Measurements from ENCODE around the gene NELFB.
A peak's percentile ranks its signal among the peaks of the same experiment; 100 is the strongest.

NELFB gene

DNA sequence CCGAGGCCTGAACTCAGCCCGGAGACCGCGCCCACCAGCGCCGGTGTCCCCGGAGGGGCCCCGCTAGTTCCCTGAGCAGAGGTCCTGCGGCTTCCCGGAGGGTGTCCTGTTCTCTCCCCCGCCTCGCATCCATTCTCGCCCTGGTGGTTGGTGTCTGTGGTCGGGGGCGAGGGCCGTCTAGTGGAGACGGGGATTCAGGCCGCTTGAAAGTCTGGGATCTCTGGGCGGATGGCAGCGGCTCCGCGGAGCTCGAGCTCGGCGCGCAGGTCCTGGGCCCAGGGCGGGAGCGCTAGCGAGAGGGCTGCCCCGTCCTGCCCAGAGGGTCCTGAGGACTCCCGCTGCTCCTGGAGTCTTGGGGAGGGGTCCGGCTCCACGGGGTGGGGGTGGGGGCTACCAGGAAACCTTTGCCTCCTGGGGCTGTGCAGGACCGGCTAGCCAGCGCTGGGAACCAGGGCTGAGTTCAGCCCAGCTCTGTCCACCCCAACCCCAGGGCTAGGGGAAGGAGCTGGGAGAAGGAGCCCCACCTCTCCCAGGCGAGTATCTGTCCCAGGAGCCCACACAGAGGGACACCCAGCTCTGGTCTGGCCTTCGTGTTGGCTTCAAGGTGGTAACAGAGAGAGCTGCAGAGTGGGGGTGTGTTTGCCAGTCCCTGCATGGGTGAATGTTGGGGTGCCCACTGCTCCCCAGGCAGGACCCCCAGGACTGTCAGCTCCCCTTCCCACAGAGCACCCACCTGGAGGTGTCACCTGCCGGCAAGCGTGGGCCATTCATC, 26.4 kb downstream of the NELFB start:
- DNase-seq: no peak

DNA sequence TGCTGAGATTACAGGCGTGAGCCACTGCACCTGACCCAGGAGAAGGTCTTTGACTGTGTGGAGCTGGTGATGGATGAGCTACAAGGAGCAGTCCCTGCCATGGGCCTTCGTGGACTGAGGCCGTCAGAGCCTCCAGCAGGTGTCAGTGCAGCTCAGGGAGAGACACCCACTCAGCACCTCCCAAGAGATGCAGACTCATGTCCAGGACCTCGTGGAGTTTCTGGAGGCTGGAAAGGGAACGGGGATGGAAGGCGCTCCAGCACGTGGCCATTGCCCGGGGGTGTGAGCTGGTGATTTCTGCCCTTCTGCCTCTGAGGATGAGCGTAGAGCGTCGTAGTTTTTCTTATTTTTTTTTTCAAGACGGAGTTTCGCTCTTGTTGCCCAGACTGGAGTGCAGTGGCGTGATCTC, 31.9 kb downstream of the NELFB start:
- peak; percentile 45 for DNase-seq

DNA sequence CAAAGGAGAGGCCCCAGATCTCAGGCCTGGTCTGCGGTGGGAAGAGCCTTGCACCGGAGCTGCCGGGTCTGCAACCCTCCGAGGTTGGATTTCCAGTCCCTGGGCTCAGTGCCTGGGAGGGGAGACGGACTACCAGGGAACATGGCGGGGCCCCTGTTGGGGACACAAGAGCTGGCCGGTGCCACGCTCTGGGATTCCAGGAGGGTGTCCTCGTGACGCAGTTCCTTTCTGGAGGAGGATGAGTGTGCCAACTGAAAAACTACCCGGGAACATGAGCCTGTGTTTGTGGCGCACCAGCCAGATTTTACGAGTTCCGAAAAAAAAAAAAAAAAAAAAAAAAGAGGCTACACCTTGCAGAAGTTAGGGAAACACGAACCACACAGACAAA, 38.0 kb downstream of the NELFB start:
- no peak for DNase-seq

DNA sequence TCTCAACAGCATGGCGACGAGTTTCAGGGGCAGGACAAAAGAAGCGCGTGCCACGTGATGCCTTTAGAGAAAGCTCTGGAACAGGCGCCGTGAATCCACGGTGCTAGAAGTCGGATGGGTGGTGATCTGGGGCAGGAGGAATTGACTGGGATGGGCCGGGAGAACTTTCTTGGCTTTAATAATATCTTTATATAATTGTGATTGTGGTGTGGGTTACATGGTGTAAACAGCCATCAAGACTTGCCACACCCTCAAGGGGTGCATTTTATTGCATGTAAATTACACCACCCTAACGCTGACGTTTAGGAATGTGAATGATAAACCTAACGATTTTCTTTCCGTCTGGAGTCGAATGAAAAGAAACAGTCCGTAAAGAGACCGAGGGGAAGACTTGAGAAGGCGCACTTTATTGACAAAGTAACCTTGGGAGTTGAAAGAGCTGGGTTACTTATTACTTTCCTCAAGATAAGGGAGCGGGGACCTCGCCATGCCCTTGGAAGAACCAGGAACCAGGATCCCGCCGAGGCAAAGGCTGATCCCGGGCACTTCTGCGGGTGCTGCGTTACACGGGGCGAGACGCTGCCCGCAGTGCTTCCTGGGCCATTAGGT, 38.5 kb downstream of the NELFB start:
- DNase-seq: no peak

DNA sequence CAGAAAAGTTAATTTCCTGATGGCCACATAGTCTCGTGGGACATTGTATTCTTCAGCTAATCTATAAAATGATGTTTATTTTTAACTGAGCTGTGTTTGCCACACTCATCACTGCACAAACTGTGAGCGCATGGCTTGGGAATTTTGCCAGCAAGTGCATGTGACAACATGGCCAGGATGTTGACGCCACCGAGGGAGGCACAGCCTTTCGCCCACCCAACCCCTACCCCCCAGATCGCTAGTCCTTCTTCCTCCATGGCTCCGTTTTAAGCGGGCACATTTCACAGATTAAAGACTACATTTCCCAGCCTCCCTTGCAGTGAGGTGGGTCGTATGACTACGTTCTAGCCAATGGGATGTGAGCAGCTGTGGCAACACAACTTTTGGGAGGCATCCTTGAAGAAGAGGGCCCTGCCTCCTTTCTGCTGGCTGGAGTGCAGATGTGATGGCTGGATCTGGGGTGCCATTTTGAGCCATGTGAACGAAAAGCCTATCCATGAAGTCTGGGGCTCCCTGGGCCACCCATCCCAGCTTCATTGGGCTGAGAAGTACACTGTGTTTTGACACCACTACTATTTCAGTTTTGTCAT, 39.1 kb downstream of the NELFB start:
- DNase-seq: no peak

DNA sequence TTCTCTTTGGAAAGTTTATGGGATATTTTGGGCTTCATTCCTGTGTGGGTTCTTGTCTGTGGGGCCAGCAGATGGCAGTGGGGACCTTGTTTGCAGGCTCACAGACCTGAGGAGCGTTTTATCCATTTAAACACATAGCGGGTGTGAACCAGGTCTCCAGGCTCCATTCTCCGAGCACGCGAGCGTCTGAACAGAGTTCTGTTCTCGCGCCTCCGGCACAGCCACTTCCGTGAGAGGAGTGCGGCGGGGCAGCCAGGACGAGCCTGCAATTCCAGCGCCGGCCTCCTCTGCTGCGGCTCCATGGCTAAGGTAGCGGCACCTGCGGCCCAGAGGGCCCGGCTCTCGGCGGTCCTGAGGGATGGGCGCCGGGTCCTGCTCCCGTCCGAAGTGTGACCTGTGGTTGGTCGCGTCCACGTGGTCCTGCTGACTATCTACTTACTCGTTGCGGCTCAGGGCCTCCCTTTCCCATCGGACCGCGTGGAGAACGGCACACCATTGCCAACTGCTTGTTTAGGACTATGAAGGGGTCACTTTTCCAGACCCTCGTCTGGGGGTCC, 39.6 kb downstream of the NELFB start:
- peak; percentile 26 for DNase-seq

DNA sequence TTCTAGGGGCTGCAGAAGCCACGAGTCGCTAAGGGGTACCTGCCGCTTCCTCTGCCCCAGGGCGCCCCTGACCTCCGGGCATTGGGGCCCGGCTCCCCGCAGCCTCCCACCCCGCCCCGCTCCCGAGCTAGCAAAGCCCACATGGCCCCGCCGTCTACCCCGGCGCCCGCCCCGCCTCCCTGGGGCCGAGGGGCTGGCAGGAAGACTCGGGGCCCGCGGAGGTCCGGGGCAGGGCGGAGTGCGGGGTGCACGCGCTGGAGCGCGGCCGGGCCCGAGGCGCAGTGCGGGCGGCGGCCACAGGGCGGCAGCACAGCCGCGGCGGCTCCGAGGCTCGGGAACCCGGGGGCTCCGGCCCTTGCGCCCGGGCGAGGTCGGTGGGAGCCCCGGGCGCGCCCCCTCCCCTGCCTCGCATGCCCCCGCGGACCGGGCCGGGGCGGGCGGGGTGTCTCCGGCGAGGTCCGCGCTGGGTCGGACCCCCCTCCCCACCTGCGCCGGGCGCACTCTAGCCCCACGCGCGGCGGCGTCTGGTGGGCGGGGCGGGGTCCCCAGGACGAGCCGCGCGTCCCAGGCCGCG, 40.2 kb downstream of the NELFB start:
- peak; percentile 63 for DNase-seq

DNA sequence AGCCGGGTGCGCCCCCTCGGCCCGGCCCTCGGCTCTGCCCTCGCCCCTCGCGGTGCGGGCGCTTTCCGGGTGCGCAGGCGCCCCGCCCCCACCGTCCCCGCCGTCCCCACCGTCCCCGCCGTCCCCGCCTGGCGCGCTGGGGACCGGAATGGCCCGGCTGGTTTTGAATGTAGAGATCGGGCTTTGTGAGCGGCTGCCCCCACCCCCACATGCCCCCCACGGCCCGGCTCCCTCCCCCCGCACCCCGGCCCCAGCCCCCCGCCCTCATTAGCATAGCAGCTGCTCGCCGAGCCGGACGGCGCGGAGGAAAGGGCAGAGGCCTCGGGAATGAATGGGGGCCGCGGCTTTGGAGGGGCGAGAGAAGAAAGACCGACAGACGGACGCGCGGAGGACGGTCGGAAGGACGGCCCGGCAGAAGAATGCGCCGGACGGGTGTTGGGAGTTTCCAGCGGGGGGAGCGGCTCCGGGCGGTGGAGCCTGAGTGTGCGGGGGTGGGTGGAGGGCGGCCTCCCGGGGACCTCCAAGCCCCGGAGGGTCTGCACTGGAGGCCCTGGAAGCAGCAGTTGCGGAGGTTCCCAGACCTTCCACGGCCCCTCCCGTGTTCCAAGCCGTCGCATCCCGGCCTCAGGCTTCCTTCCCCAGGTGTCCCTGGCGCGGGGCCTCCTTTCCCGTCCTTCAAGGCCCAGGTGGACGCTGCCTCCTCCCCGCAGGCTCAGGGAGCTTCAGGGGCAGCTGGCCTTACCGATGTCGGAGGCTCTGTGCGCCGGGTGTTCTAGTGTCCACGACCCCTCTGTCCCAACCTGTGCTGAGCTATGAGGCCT, 40.9 kb downstream of the NELFB start:
- no peak for DNase-seq

DNA sequence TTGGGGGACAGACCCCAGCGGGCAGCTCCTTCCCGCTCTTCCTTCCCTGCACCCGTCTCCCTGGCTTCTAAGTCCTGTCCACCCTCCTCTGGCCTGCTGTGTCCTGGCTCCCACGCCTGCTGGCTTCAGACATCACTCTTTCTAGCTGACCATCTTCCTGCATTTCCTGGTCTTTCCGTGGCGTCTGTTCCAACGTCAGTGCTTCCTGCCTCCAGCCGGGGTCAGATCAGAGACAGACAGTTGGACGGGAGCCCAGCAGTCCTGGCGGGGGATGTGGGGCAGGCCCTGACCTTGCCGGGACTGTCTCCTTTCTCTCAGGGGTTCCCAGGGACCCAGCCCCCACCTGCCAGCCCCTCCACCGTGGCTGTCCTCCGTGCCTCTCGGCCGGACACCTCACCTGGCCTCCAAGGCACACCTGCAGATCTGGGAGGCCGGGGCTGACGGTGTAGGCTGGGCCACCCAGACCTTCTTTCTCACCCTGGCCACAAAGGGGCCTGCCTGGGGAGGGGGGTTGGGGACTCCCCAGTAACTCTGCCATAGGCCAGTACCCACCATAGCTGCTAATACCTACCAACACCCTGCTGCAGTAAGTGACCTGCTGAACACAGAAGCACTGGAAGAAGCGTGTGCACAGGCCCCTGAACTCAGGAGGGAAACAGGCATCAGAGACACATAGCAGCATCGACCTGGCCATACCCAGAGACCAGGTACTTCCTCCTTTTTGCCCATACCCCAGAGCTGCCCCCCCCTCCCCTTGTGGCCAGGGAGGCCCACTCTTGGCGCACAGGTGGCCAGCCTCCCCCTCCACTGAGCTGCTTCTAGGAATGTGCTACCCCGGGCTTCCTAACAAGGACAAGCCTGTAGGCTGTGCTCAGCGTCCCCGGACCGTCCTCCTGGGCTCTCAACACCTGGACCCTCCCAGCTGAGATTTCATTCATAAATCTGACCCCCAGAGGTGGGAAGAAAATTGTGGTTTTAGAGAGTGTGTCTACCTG, 41.8 kb downstream of the NELFB start:
- DNase-seq: no peak

DNA sequence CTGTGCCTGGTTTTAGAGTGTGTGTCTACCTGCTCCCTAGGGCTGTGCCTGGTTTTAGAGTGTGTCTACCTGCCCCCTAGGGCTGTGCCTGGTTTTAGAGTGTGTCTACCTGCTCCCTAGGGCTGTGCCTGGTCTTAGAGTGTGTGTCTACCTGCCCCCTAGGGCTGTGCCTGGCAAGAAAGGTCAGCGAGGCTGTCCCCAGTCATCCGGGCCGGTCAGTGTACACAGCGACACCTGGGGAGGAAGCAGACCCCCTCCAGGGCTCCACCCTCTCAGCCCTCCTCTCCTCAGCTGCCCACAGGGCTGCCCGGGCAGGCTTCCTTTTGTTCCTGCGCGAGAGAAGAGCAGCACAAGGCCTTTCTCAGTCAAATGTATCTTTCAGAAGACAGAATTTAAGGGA, 42.8 kb downstream of the NELFB start:
- no peak for DNase-seq

DNA sequence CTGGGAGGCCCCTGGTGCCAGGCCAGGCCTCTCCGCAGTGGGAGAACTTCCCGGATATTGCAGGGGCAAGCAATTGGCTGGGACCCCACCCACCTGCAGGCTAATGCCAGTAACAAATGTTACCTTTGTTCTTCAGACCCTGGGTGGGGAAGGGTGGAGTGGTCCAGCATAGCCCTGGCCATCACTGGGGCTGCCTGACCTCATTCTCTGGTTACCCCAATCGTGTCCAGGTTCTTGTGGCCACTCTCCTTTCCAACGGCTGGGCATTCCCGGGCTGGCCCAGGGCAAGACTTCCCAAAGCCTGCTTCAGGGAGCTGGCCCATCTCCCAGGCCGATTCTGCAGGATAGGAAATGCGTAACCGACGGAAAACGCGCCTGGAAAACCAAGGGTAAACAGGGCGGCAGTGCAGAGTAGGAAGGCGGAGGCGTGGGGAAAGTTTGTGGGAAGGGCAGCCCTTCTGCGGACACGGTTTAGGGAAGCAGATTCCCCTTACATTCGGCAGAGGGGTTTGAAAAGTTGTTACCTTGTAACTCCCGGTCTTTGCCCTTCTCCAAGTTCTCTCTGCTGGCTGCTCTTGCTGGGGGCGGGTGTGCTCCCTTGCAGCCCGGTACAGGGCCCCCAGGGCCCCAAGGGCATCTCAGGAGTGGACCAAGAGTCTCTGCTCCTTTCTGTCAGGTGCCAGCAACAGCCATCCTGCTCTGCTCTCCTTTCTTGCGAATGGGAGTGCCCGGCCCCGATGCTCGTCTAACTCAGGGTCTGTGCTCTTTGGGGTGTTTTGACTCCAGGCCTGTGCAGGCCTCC, 43.5 kb downstream of the NELFB start:
- DNase-seq: no peak

DNA sequence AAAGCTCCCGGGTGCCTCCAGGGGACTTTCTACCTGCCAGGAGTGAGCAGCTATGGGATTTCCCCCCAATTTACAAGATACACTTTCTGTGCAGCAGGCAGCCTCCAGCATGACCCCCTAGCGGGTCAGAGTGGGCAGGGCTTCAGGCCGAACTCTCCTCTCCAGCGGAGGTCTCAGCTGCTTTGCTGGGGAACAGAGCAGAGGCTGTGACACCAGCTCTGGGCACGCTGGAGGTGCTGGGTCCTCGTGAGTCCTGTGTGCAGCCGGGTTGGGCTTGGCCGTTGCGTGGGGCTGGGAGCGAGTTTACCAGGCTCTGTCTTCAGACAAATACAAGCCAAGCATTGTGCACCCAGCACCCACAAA, 44.1 kb downstream of the NELFB start:
- no peak for DNase-seq

DNA sequence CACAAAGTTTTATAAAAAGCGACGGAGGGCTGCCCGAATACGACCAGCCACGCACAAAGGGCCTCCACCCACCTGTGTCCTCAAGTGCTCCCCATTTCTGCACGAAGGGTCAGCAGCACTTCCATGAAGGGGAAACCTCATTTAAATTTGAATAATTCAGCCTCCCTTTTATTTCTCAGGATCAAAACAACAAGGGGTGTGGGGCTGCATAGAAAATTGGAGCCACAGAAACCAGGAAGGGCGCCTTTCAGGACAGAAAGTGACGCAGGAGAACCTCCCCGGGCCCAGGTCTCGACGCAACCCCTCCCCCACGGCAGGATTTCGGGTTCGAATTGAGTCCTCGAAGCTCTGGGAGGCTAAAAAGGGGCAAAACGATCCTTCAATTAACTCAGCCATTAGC, 44.8 kb downstream of the NELFB start:
- DNase-seq: no peak

DNA sequence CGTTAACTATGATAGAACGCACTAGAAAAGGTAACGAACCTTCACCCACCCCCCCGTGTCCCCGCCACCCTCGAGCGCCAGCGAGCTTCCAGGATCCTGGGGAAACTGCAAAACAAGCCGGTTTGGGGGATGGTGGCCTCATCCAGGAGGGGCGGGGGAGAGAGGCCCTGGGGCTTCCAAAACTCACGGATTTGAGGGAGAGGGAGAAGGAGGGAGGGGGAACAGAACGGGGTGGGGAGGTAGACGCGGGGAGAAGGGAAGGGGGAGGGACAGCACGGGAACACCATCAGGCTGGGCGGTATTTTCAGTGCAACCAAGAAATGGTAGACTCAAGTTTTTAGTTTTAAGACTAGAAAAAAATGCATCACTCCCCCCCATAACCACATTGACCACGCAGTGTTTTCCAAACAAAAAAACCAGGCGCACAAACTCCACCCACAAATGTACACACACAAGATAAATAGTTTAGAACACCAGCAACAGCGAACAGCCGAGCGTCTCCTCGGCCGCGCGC, 45.5 kb downstream of the NELFB start:
- DNase-seq: no peak

DNA sequence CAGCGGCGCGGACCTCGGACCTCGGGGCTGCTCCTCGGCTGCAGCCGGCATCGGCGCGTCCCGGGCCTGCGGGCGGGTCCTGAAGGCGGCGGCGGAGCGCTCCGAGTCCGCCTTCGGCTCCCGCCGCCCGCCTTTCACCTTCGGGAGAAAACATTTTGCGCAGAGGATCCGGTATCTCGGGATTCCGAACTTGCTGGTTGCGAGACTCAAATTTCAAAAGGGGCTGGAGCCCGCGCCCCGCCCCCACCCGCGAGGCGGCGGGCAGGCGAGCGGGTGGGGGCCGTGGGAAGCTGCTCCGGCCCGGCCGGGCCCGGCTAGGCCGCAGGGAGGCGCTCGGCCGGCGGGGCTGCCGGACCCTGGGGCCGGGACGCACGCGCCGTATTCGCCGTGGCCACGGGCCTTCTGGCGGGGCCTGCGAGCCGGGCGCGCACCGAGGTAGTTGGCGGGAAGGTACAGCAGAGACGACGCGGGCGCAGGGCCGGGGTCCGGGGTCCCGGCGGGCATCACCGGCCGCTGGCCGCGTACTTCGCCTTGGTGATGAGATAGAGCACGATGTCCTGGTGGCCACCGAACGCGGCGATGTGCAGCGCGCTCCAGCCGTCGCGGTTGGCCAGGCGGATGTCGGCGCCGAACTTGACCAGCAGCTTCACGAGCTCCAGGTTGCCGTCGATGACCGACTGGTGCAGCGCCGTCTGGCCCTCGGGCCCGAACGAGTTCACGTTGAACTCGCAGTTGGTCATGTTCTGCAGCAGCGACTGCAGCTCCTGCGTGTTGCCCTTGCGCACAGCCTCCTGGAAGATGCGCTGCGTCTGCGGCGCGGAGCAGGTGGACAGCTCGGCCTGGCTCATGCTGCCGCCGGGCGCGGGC, 46.2 kb downstream of the NELFB start:
- peak; percentile 37 for DNase-seq

DNA sequence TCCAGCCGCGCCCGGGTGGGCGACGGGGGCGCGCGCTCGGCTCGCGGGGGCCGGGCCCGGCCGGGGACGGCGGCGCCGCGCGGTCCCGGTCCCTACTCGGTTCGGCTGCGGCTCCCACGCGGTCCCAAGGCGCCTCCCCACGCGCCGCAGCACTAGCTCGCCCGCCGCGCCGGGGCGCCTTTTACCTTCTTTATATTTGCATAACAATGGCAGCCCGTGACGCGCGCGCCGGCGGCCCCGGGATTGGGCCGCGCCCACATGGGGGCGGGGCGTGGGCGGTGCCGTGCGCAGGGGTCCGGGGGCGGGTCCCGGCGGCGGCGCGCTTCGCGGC, 47.0 kb downstream of the NELFB start, which contains the start of gene NRARP:
Gene NRARP, minus strand, starts transcription at position 154 of the 331 bp plus-strand sequence. CDS start 343 bp downstream, outside the sequence.
- DNase-seq: peak; percentile 95

DNA sequence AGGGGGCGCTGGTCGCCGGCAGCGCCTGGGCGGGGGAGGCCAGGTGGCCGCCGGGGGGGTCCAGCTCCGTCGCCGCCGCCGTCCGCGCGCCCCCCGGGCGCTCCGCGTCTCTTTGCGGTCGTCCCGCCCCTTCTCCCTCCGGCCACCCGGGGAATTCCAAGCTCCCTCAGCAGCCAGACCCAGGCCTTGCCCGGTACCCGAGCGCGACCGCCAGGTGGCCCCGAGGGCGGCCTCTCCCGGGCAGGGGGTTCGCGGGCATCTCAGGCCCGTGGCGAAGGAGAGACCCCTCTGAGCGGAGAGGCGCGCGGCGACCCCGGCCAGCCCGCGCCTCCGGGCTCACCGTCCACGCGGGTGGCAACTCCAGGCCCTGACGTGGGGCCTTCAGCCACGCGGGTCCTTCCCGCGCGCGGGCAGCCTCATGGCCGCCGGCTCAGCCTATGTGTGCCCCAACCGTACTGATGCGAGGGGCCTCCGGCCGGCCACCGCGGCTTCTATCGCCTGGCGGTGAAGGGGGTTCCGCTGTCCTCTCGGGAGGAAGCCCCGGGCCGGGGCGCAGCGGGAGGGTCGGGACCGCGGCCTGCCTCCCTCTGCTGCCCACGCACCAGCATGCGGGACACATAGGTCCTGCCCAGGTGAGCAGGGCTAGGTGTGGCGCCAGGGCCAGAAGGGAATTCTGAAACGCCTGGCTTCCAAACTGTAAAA, 47.5 kb downstream of the NELFB start:
- DNase-seq: no peak

DNA sequence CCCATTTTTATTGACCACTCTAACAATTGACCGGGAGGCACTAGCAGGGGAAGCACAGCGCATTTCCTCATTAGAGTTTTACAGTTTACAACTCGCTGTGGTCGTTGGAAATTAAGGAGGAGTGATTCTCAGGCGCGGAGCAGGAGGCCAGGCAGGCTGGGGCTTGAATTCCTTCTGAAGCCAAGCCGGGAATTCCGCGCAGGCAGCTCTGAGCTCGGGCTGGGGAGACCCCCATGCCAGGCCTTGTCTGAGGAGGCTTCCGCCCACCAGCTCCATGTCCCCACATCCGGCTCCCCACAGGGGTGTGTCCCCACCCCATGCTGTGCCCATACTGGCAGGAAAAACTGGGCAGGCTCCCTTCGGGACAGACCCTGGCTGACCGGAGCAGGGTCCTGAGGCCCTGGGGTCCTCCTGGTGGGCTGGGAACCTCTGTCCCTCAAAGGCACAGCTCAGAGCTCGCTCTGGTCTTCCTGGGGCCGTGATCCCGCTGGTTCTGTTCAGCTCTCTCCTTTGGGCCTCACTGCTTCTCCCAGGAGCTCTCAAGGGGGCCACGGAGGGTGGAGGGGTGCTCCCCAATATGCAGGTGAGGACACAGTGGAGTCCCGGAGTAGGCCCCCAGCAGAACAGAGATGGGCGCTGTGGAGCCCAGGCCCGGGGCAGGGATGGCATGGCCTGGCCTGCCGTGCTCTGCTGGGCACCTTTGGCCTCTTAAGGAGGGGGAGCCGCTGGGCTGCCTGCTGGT, 48.2 kb downstream of the NELFB start:
- DNase-seq: no peak
